Mesenteric fat pad (tissue), 1 donor: ENCODE results near the gene ACOT12. TPM values are rescaled to one million over a fixed set of nuclear protein-coding genes. Genes with fewer than 3 reads are reported as not detected.
"Not testable (repeated sequence)": the region's sequence is repeated elsewhere in the genome, so short reads cannot be mapped to it uniquely, and the experiment has no call there.

ENCODE experiments used
- DNase-seq: peaks from one replicate; pipeline ENCODE4 v3.0.0-alpha.2; 2020; ENCODE audit warnings: low spot score
- total RNA-seq: library from RNA; stranded (reverse); fragmentation: NEBNext Ultra II Directional; extraction: Animal tissue kit (Norgen Biotek cat#: 25700); gene quantifications from one replicate; pipeline ENCODE4 v1.2.1, GENCODE V29; 2021
- donor health status: DM: yes; HTN: yes; CAD: no.

Gene ACOT12
- total RNA-seq, 1 donor from 2014 or later, result not detected

DNA sequence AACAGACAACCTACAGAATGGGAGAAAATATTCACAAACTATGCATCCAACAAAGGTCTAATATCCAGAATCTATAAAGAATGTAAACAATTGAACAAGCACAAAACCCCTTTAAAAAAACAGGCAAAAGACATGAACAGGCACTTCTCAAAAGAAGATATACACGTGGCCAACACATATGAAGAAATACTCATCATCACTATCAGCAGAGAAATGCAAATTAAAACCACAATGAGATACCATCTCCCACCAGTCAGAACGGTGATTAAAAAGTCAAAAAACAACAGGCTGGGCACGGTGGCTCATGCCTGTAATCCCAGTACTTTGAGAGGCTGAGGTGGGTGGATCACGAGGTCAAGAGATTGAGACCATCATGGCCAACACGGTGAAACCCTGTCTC, 99.9 kb downstream of the ACOT12 start:
- DNase-seq, result not testable (repeated sequence)

DNA sequence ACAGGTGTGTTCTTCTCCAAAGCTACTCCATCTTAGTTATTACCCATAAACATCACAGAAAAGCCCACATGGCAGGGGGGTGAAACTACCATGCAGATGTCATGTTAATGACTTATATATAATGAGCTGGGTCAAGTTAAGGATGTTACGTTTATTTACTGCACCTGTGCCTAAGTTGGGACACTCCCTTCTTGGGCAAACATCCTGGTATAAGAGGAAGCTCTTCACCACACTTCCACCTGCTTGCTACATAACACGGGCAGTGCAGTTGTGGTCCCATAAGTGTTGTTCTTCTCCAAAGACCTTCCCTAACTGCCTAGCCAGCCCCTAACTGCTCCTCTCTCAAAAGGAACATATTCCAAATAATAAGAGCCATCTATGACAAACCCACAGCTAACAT, 101.8 kb downstream of the ACOT12 start:
- no peak for DNase-seq

DNA sequence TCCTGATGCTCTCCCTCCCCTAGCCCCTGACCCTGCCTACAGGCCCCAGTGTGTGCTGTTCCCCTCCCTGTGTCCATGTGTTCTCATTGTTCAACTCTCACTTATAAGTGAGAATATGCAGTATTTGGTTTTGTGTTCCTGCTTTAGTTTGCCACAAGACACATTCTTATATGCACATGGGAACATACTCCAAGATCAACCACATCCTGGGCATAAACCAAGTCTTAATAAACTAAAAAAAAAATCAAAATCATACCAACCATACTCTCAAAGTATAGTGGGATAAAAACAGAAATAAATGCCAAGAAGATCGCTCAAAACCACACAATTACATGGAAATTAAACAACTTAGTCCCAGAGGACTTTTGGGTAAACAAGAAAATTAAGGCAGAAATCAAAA, 103.8 kb downstream of the ACOT12 start:
- no peak for DNase-seq

DNA sequence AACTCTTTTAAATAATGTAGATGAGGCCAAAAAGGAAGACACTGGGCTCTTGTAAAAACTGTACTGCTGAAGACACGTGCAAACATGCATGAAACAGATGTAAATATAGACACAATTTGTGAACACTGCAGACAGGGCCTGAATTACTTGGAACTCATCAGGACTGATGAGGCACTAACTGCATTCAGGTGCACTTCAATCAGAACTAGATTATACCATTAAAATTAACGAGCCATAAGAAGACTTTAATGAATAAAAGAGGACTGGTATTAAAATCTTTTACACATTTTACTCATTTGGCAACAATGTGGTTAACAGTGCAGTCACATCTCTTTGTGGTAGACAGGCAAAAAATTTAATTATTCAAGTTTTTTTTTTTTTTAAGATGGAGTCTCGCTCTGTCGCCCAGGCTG, 105.9 kb downstream of the ACOT12 start:
- DNase-seq, result no peak

DNA sequence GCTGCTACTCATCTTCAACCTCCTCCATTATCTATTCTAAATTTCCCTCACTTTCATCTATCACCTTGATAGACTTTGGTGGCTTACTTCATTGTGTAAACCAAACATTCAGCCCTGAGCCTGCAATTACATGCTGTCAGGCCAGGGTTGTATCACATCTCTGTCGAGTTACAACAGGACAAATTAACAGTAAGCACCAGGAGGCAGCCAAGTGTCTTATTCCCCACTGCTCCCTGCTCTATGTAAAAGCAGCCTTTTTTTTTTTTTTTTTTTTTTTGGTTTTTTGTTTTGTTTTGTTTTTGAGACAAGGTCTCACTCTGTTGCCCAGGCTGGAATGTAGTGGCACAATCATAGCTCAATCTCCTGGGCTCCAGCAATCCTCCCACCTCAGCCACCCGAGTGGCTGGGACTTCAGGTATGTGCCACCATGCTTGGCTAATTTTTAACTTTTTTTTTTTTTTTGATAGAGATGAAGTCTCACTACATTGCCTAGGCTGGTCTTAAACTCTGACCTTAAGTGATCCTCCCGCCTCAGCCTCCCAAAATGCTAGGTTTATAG, 107.8 kb downstream of the ACOT12 start:
- no peak for DNase-seq

DNA sequence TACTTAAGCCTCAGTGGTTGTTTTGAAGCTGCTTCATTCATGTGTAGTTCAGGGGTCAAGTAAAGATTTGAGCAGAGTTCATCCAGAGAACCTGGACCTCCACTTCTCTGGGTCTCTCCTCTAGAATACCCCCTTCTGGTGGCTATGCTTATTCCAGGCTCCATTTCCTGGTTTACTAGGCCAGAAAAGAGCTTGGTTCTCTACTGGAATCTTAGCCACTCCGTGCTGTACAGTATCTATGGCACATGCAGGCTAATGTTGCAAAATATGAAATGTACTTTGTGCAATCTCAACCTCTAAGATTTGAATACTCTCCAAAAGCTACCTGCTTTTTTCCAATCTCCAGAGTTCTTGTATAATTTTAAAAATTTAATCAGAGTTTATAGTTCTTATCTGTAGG, 110.0 kb downstream of the ACOT12 start:
- no peak for DNase-seq

Other genes with a start within 250 kb of the ACOT12 start
- 18.9 TPM for gene CKMT2, start 160.8 kb downstream of the ACOT12 start, total RNA-seq
- 23.5 TPM for gene ZCCHC9, start 92.5 kb downstream of the ACOT12 start, total RNA-seq